Ovary (tissue), 9 donors: Measurements from ENCODE around the gene PARP16. TPM values are rescaled to one million over a fixed set of nuclear protein-coding genes. Genes with fewer than 3 reads are reported as not detected.
"Not testable (repeated sequence)": the region's sequence is repeated elsewhere in the genome, so short reads cannot be mapped to it uniquely, and the experiment has no call there.

Source experiments
- DNase-seq, 5 donors: peaks; one replicate each; pipeline ENCODE4 v3.0.0-alpha.2; 2019 to 2020
- H3K27ac ChIP-seq, 2 donors: fragments of 200-600 bp; one replicate each; pipeline versions ENCODE4 v1.5.1 to v1.8.0; 2019 to 2022
- H3K27me3 ChIP-seq: fragments of 200-600 bp; one replicate; pipeline ENCODE4 v1.8.0; 2022
- H3K36me3 ChIP-seq: fragments of 200-600 bp; sonication (generic); one replicate; pipeline ENCODE4 v1.5.1; 2019
- H3K4me1 ChIP-seq: one replicate; pipeline ENCODE4 v1.8.1; 2013; ENCODE audit warnings: mild to moderate bottlenecking, moderate library complexity; ENCODE audit not compliant: insufficient read depth
- H3K4me3 ChIP-seq: fragments of 200-600 bp; sonication (generic); one replicate; pipeline ENCODE4 v1.5.1; 2017
- H3K9me3 ChIP-seq, 2 donors: fragments of 200-600 bp in 1 of 2; sonication (generic) in 1 of 2; one replicate each; pipeline versions ENCODE4 v1.5.1 to v1.8.1; 2013 to 2019; ENCODE audit warnings: mild to moderate bottlenecking in 1 of 2, moderate library complexity in 1 of 2
- EP300 ChIP-seq: sonication (generic); formaldehyde crosslinking; IDR thresholded peaks from one replicate; pipeline ENCODE4 v1.6.1; 2017; ENCODE audit warnings: antibody characterized with exemption
- POLR2A ChIP-seq: fragments of 450-650 bp; IDR thresholded peaks from one replicate; pipeline ENCODE4 v1.6.1; 2017; ENCODE audit warnings: antibody characterized with exemption, mild to moderate bottlenecking, moderate library complexity
- WGBS, 3 donors: extraction: QIAGEN DNeasy Blood & Tissue Kit in 1 of 3; methylation state at CpG; one replicate each; pipeline versions ENCODE4 v1.1.5 to v1.1.7; 2013 to 2017; 5-methylcytosine and 5-hydroxymethylcytosine counted together
- intact Hi-C, 4 donors: fragments of 100-400 bp; cut with DNase I; formaldehyde crosslinking; loops; one replicate each; pipeline versions ENCODE4 v1.11.0 to v1.15.1; 2022 to 2023
- polyA plus RNA-seq, 2 donors: library from polyadenylated mRNA; stranded (reverse); fragments of 200-250 nt in 1 of 2; fragments of 350-450 nt in 1 of 2; fragmentation: Illumina TruSeq in 1 of 2; extraction: RNeasy Lipid Tissue Mini Kit (QIAGEN cat#74804) in 1 of 2; gene quantifications; one replicate each; pipeline ENCODE4 v1.2.3, GENCODE V29; 2013 to 2014
- total RNA-seq, 7 donors: library from RNA; depleted of rRNA in 2 of 7; stranded (reverse); fragments of >200 nt in 2 of 7; fragmentation: NEBNext Ultra II Directional in 3 of 7; extraction: Animal tissue kit (Norgen Biotek cat#: 25700) in 3 of 7; gene quantifications; one replicate each; pipeline versions ENCODE4 v1.1.0 to v1.2.4, GENCODE V29; 2016 to 2023
- TF ChIP-seq, protein P1 (sequence below), 3 donors: fragments of 450-650 bp in 2 of 3; fragments of 200-600 bp in 1 of 3; IDR thresholded peaks; one replicate each; pipeline versions ENCODE4 v1.5.1 to v1.8.0; 2016 to 2022; ENCODE audit warnings: antibody characterized with exemption in 3 of 3, mild to moderate bottlenecking in 1 of 3
- donor health status: DM: no; HTN: no; CAD: no; lungs with moderate emphysema.
- donor health status: DM: no; HTN: no; CAD: no.
- donor health status: Bipolar disorder and iron deficiency.
- donor health status: DM: yes; HTN: yes; CAD: no.
- donor health status: DM: no; HTN: no; CAD: no.
- donor health status: DM: yes; HTN: yes; CAD: no.

Gene PARP16
- total and polyA plus RNA-seq, 9 donors, result 8.8 to 20.2 (median 13.4) TPM

DNA sequence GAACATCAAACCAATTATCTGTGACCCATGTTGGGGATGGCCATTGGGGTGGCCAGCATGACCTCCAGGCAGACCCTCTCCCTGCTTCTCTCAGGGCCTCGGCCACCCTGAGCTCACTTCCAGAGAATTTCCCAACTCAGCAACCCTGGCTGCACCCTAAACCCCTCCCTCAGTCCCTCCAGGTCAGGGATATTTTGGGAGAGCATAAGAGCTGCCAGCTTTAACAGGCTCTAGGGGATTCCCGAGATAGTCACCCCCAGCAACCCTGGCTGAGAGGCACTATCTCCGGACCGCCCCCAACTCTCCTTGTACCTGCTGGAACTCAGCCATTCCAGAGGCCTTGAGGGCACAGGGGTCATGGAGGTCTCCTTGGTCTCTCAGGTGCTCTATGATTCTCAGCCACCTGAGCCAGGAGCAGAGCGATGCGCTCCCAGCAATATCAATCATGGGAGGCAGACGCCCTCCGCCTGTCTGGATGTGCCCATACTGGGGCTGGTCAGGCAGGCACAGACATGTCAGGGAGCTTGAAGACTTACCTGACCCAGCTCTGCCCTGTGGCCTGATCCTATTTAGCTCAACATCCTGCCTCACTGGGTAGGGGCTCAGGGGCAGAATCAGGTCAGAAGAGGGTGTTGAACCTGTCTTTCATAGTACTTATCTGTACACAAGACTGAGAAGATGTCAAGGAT lies 40.5 kb downstream of the PARP16 start:
- no peak overlapping the region for H3K4me3 ChIP-seq
- no peaks in the 10 kb centered on the region for H3K36me3 ChIP-seq
- WGBS, 3 donors, result 56 to 70% (median 66%) methylated on average over 8 of the region's 8 CpGs
- TF ChIP-seq, protein P1, sequence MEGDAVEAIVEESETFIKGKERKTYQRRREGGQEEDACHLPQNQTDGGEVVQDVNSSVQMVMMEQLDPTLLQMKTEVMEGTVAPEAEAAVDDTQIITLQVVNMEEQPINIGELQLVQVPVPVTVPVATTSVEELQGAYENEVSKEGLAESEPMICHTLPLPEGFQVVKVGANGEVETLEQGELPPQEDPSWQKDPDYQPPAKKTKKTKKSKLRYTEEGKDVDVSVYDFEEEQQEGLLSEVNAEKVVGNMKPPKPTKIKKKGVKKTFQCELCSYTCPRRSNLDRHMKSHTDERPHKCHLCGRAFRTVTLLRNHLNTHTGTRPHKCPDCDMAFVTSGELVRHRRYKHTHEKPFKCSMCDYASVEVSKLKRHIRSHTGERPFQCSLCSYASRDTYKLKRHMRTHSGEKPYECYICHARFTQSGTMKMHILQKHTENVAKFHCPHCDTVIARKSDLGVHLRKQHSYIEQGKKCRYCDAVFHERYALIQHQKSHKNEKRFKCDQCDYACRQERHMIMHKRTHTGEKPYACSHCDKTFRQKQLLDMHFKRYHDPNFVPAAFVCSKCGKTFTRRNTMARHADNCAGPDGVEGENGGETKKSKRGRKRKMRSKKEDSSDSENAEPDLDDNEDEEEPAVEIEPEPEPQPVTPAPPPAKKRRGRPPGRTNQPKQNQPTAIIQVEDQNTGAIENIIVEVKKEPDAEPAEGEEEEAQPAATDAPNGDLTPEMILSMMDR (IDR thresholded peaks at IDR 0.05), result no peak
- no peak for TF ChIP-seq POLR2A
- TF ChIP-seq EP300, result no peak
- no peaks in the 10 kb centered on the region for H3K27me3 ChIP-seq
- H3K9me3 ChIP-seq, result no peaks in the 10 kb centered on the region
- intact Hi-C loops, result no loop called here
- peak in 2 of 5 donors; percentile 29 to 51 for DNase-seq
- peak overlapping the region; percentile 23 to 37 for H3K27ac ChIP-seq
- H3K4me1 ChIP-seq, result peaks cover 7% of the 10 kb centered on the region

GRCh38 chr15:65245096-65245856 lies 41.4 kb downstream of the PARP16 start:
- H3K27ac ChIP-seq, result peak overlapping the region; percentile 23 to 37
- intact Hi-C loops, result no loop called here
- 33 to 42% (median 38%) methylated on average over 11 of the region's 11 CpGs for WGBS, 3 donors
- no peaks in the 10 kb centered on the region for H3K27me3 ChIP-seq
- H3K36me3 ChIP-seq, result no peaks in the 10 kb centered on the region
- H3K9me3 ChIP-seq, result no peaks in the 10 kb centered on the region
- DNase-seq, result peak; percentile 39 to 72 (median 66)
- H3K4me1 ChIP-seq, result peaks cover 7% of the 10 kb centered on the region
- TF ChIP-seq POLR2A (peak; percentile 12), EP300 (no peak)
- H3K4me3 ChIP-seq, result no peak overlapping the region

- TF ChIP-seq, protein P1 (IDR thresholded peaks at IDR 0.05), result no peak
- TF ChIP-seq EP300 (no peak), POLR2A (no peak)
- intact Hi-C loops, result no loop called here
- no peaks in the 10 kb centered on the region for H3K27me3 ChIP-seq
- H3K4me1 ChIP-seq, result peaks cover 7% of the 10 kb centered on the region
- no peak for DNase-seq
- peak overlapping the region in 1 of 2 donors; percentile 23 for H3K27ac ChIP-seq
- H3K9me3 ChIP-seq, result no peaks in the 10 kb centered on the region
- no peak overlapping the region for H3K4me3 ChIP-seq
- no peaks in the 10 kb centered on the region for H3K36me3 ChIP-seq
Measured at GRCh38 chr15:65244638-65245037, 42.0 kb downstream of the PARP16 start.

- H3K27ac ChIP-seq, H3K27me3 ChIP-seq, intact Hi-C loops, H3K9me3 ChIP-seq, H3K36me3 ChIP-seq, H3K4me1 ChIP-seq, DNase-seq, H3K4me3 ChIP-seq: not testable (repeated sequence)
- 94 to 98% (median 95%) methylated on average over 8 of the region's 8 CpGs for WGBS, 3 donors
Measured at GRCh38 chr15:65236443-65236842, 50.2 kb downstream of the PARP16 start.

- no peaks in the 10 kb centered on the region for H3K36me3 ChIP-seq
- no peak overlapping the region for H3K4me3 ChIP-seq
- no peaks in the 10 kb centered on the region for H3K9me3 ChIP-seq
- intact Hi-C loops, result no loop called here
- WGBS, 3 donors, result 56 to 76% (median 70%) methylated on average over 5 of the region's 5 CpGs
- H3K27ac ChIP-seq, result no peak overlapping the region
- TF ChIP-seq EP300, result no peak
- TF ChIP-seq POLR2A, result no peak
- TF ChIP-seq, protein P1 (IDR thresholded peaks at IDR 0.05), result no peak
- DNase-seq, result no peak
- H3K27me3 ChIP-seq, result no peaks in the 10 kb centered on the region
- no peaks in the 10 kb centered on the region for H3K4me1 ChIP-seq
Measured at GRCh38 chr15:65233696-65234095, 53.0 kb downstream of the PARP16 start.
